Measurements from ENCODE around the gene CNTNAP2.

Gene CNTNAP2

GRCh38 chr7:147183276-147183675 lies 1066.7 kb downstream of the CNTNAP2 start:
- TF ChIP-seq CTCF (IDR thresholded peaks at IDR 0.05; ENCODE audit: low read depth, low read length, missing control alignments) = no peak
- no peak overlapping the region for H3K4me3 ChIP-seq (replicated peaks; ENCODE audit: low read depth, low read length)
- no peak for DNase-seq (ENCODE audit: extremely low read depth, low read depth)

- TF ChIP-seq CTCF (IDR thresholded peaks at IDR 0.05; ENCODE audit: low read depth, low read length, missing control alignments) = no peak
- H3K4me3 ChIP-seq (replicated peaks; ENCODE audit: low read depth, low read length) = no peak overlapping the region
- no peak for DNase-seq (ENCODE audit: extremely low read depth, low read depth)
Measured at GRCh38 chr7:147188467-147188866, 1071.9 kb downstream of the CNTNAP2 start.

- no peak overlapping the region for H3K4me3 ChIP-seq (replicated peaks; ENCODE audit: low read depth, low read length)
- TF ChIP-seq CTCF (IDR thresholded peaks at IDR 0.05; ENCODE audit: low read depth, low read length, missing control alignments) = no peak
- no peak for DNase-seq (ENCODE audit: extremely low read depth, low read depth)
Measured at GRCh38 chr7:147193476-147193875, 1076.9 kb downstream of the CNTNAP2 start.

GRCh38 chr7:147196481-147196880 lies 1079.9 kb downstream of the CNTNAP2 start:
- no peak for TF ChIP-seq CTCF (IDR thresholded peaks at IDR 0.05; ENCODE audit: low read depth, low read length, missing control alignments)
- H3K4me3 ChIP-seq (replicated peaks; ENCODE audit: low read depth, low read length) = no peak overlapping the region
- DNase-seq (ENCODE audit: extremely low read depth, low read depth) = no peak

DNA sequence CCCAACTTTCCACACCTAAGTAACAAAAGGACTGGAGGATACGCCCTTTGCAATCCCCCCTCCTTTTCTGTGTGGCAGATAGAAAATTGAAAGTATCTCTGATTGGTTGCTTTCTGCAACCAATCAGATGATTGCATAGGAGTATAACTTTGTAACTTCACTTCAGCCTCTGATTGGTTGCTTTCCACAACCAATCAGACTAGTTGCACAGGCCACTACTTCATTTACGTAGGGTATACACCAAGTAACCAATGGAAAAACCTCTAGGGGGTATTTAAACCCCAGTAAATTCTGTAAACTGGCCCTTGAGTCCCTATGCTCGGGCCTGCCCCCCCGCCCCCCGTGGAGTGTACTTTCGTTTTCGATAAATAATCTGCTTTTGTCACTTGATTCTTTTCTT lies 1080.4 kb downstream of the CNTNAP2 start:
- H3K4me3 ChIP-seq (replicated peaks; ENCODE audit: low read depth, low read length) = no peak overlapping the region
- no peak for DNase-seq (ENCODE audit: extremely low read depth, low read depth)
- TF ChIP-seq CTCF (IDR thresholded peaks at IDR 0.05; ENCODE audit: low read depth, low read length, missing control alignments) = no peak

GRCh38 chr7:147199868-147200267 lies 1083.3 kb downstream of the CNTNAP2 start:
- no peak overlapping the region for H3K4me3 ChIP-seq (replicated peaks; ENCODE audit: low read depth, low read length)
- no peak for TF ChIP-seq CTCF (IDR thresholded peaks at IDR 0.05; ENCODE audit: low read depth, low read length, missing control alignments)
- no peak for DNase-seq (ENCODE audit: extremely low read depth, low read depth)

DNA sequence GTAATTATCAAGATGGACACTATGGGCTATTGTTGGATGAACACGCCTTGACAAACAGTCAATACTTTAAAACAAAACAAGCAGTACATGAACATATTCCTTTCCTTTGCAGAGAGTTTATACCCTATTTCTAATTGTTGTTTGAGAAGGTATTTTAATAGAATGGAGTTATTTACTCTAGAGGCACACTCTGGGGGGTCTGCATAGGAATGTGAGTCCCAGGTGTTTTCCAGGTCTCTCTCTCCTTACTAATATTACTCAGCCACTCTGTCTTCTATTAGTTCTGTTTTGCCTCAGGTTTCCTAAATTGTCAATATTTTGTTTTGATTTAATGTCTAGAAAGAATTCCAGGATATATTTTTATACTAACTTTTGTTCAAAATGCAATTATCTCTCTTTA lies 1091.4 kb downstream of the CNTNAP2 start:
- TF ChIP-seq CTCF (IDR thresholded peaks at IDR 0.05; ENCODE audit: low read depth, low read length, missing control alignments) = no peak
- H3K4me3 ChIP-seq (replicated peaks; ENCODE audit: low read depth, low read length) = no peak overlapping the region
- no peak for DNase-seq (ENCODE audit: extremely low read depth, low read depth)
